Coronary artery (tissue), 2 donors: ENCODE results near the gene SLX4.

ENCODE experiments used
- DNase-seq: peaks from one replicate; pipeline ENCODE4 v3.0.0-alpha.2; 2017; ENCODE audit warnings: low spot score
- H3K27ac ChIP-seq, 2 donors: fragments of 200-600 bp; sonication (generic); one replicate each; pipeline ENCODE4 v1.5.1; 2016 to 2019
- H3K4me3 ChIP-seq: fragments of 200-600 bp; sonication (generic); 2 replicates; pipeline ENCODE4 v1.5.1; 2016; ENCODE audit warnings: mild to moderate bottlenecking, moderate library complexity
- TF ChIP-seq, protein P1 (sequence below): fragments of 200-600 bp; sonication (generic); IDR thresholded peaks from one replicate; pipeline ENCODE4 v1.5.1; 2019; ENCODE audit warnings: antibody characterized with exemption

SLX4 gene

DNA sequence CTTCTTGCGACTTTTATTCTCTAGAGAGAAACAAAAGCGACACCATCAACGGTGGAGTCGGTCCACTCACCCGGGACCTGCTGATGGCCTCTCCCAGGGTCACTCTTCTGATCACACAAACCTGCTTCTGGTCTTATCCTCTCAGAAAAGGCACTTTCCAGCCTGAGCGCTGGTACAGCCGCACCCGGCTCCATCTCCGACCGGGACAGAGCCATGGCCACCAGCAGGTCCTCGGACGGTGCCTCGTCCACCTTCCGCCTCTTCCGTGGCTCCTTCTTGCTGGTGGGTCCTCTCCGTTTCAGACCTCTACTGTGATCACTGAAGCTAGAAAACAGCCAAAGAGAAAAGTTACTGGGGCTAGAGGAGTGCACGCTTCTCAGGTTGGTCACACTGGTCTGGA is 13.7 kb downstream of the SLX4 start:
- no peak overlapping the region for H3K4me3 ChIP-seq
- H3K27ac ChIP-seq = no peak overlapping the region
- TF ChIP-seq, protein P1, sequence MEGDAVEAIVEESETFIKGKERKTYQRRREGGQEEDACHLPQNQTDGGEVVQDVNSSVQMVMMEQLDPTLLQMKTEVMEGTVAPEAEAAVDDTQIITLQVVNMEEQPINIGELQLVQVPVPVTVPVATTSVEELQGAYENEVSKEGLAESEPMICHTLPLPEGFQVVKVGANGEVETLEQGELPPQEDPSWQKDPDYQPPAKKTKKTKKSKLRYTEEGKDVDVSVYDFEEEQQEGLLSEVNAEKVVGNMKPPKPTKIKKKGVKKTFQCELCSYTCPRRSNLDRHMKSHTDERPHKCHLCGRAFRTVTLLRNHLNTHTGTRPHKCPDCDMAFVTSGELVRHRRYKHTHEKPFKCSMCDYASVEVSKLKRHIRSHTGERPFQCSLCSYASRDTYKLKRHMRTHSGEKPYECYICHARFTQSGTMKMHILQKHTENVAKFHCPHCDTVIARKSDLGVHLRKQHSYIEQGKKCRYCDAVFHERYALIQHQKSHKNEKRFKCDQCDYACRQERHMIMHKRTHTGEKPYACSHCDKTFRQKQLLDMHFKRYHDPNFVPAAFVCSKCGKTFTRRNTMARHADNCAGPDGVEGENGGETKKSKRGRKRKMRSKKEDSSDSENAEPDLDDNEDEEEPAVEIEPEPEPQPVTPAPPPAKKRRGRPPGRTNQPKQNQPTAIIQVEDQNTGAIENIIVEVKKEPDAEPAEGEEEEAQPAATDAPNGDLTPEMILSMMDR = no peak
- DNase-seq = no peak

DNA sequence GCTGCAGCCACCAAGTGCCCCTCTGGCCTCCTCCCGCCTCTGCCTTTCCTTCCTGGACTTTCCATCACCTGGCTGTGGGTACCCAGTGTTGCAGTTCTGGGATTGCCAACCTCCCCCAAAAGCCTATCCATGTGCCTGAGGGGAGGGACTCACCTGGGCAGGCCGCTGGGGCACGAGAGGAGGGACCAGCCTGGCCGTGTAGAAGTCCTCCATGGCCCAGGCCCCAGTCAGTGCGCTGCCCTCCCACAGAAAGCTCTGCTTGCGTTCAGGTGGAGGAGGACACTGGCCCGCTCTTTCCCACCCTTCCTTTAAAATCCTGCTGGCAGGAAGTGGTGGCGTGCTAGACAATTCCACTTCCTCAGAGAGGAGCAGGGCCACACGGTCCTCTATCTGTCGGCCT is 14.2 kb downstream of the SLX4 start:
- DNase-seq = no peak
- H3K27ac ChIP-seq = no peak overlapping the region
- TF ChIP-seq, protein P1 = no peak
- no peak overlapping the region for H3K4me3 ChIP-seq

DNA sequence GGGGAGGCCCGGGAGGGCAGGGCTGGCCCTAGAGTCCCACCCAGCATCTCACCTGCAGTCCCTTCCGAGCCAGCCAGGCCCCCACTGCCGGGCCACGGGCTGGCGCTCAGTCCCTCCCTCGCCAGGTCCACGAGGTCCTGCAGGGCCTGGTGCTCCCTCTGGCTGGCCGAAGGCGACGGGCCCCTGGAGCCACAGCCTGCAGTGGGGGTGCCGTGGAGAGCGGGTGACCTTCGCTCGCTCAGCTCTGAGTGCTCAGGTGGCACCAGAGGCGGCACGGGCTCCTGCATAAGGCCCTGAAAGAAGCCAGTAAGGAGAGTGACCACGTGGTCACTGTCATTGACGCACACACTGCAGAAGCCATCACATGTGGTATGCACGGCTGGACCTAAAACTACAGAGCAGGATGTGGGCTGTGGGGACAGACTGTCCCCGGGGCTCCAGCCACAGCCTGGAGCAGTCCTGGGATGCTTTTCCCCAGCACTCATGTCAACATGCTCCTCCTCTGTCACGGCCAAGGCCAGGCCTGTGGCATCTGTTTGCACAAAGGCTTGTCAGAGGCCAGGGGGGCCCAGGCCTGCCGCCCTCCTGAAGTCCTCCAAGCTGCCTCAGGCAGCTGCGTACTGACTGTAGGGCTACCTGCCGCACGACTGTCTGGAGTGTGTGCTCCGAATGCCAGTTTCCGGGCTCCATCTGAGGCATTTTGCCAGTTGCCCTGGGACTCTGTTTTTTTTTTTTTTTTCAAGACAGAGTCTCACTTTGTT is 15.1 kb downstream of the SLX4 start:
- Histone ChIP-seq H3K27ac (no peak overlapping the region), H3K4me3 (no peak overlapping the region)
- TF ChIP-seq, protein P1 = no peak
- no peak for DNase-seq

DNA sequence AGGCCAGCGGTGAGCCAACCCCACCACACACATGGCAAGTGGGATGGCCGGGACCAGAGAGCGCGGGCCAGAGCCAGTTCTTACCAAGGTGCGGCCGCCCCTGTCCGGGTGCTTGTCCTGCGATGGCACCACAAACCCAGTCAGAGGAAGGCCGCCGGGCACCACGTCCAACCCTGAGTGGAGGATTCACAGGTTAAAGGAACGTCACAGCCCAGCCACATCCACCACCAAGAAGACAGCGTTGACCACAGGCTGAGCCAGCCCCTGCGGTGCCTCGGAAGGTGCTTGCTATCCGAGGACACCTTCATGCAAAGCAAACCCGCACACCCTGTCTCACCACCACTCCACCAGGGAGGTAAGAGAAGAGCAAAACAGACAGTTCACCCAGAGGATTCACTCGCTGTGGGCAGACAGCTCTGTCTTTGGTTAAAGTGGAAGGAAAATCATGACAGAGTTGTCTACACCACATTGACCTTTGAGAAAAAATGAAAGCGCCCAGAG is 15.8 kb downstream of the SLX4 start:
- no peak overlapping the region for H3K27ac ChIP-seq
- H3K4me3 ChIP-seq = no peak overlapping the region
- DNase-seq = no peak
- TF ChIP-seq, protein P1 = no peak

DNA sequence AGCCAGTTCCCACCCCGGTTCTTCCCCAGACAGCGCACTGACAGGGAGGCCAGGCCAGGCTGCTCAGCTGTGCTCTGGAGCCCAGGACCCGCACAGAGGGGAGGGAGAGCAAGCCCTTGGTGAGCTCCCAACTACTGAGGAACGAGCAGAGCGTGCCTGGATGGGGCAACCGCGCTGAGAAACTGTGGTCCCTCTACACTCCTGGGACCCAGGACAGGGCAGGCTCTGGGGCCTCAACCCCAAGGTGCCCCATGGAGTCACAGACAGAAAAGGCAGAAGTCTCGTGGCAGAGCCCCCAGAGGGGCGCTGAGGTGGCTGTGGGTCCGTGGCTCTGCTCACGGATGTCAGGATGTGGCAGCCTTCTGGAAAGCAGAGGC is 16.3 kb downstream of the SLX4 start:
- Histone ChIP-seq H3K4me3 (no peak overlapping the region), H3K27ac (no peak overlapping the region)
- DNase-seq = no peak
- TF ChIP-seq, protein P1 = no peak

DNA sequence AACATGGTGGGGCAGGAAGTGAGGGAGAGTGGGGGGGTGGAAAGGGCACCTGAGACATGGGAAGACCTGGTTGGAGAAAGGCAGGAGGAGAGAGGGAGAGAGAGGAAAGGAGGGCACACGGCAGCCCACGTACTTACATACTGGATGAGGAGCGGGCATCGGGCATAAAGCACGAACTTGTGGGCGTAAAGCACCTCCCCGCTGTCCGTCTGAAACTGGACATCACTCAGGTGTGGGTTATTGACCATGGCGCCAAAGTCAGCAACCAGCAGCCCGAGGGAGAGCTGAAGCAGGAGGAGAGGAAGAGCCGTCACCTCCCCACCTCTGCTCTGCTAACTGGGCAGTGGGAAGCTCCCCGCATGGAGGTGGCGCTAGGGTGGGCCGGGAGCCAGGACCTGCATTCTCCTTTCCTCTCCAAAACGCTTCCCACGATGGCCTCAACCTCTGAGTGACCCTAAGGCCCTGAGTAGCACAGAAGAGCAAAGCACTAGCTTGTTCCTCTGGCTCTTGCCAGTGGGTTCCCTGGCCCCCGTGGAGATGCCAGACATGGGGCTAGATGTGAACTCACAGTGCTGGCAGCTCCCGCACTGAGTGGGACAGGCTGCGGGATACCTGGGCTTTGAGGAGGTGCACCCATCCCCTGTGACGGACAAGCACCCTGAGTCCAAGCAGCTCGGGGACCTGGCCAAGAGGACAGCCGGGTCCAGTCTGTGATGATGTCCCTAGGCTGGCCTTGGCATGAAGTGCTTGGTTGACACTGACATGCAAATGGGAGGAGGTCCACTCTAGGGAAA is 16.9 kb downstream of the SLX4 start:
- H3K4me3 ChIP-seq = no peak overlapping the region
- no peak overlapping the region for H3K27ac ChIP-seq
- no peak for DNase-seq
- TF ChIP-seq, protein P1 = no peak

DNA sequence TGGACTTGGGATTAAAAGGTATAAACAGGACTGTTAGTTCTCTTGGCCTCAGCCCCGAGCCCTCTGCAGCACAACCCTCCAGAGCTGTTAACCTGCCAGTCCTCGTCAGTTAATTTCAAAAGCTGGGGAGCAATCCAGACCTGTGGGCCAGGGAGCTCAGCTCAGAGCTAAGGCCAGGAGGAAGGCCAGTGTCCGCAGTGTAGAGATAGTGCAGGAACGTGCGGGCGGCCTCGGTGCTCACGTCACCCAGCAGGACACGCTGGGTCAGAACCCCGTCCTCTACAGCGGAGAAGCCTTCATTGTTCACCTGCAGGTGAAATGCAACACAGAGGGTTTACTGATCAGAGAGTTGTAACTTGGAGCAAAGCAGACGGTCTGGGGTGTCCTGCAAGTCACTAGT is 18.8 kb downstream of the SLX4 start:
- no peak for DNase-seq
- Histone ChIP-seq H3K27ac (no peak overlapping the region), H3K4me3 (no peak overlapping the region)
- TF ChIP-seq, protein P1 = no peak
